AG10803 (cell line): ENCODE measurements around the gene GRID1.
A peak's percentile ranks its signal among the peaks of the same experiment; 100 is the strongest.

Experiments
- DNase-seq: peaks from one replicate; pipeline ENCODE4 v3.0.0; 2010; ENCODE audit warnings: low read depth
- H3K4me3 ChIP-seq: 2 replicates; pipeline ENCODE4 v1.5.1; 2011; ENCODE audit warnings: mild to moderate bottlenecking, low read length, control low read depth
- TF ChIP-seq, protein P1 (sequence below): conservative IDR thresholded peaks from 2 replicates; pipeline ENCODE4 v1.5.1; 2011; ENCODE audit warnings: mild to moderate bottlenecking, low read length, control low read depth, inconsistent platforms

Gene GRID1

DNA sequence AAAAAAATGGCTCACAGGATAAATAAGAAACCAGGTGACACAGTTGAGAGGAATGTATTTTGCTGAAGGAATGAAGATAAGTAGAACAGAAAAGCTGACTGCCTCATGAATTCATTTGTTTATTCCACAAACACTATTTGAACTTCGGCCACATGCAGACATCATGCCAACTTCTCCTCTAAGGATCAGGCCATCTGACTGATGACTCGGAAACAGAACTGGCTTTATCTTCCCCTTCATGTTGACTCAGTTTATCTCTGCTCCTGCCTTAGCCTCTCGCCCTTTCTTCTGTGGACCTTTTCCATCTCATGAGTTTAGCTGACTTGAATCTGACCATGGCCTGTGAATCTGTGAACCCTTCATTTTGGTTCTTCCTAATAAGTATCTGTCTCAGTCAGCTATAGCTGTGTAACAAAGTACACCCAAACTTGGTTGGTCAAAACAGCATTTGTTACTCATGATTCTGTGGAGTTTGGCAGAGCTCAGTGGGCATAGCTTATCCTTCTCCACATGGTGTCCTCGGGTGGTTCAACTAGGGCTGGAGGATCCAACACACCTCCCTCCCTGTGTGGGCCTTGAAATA is 44.0 kb upstream of the GRID1 start:
- TF ChIP-seq, protein P1, sequence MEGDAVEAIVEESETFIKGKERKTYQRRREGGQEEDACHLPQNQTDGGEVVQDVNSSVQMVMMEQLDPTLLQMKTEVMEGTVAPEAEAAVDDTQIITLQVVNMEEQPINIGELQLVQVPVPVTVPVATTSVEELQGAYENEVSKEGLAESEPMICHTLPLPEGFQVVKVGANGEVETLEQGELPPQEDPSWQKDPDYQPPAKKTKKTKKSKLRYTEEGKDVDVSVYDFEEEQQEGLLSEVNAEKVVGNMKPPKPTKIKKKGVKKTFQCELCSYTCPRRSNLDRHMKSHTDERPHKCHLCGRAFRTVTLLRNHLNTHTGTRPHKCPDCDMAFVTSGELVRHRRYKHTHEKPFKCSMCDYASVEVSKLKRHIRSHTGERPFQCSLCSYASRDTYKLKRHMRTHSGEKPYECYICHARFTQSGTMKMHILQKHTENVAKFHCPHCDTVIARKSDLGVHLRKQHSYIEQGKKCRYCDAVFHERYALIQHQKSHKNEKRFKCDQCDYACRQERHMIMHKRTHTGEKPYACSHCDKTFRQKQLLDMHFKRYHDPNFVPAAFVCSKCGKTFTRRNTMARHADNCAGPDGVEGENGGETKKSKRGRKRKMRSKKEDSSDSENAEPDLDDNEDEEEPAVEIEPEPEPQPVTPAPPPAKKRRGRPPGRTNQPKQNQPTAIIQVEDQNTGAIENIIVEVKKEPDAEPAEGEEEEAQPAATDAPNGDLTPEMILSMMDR, result no peak
- peak; percentile 63 for DNase-seq
- no peak overlapping the region for H3K4me3 ChIP-seq

DNA sequence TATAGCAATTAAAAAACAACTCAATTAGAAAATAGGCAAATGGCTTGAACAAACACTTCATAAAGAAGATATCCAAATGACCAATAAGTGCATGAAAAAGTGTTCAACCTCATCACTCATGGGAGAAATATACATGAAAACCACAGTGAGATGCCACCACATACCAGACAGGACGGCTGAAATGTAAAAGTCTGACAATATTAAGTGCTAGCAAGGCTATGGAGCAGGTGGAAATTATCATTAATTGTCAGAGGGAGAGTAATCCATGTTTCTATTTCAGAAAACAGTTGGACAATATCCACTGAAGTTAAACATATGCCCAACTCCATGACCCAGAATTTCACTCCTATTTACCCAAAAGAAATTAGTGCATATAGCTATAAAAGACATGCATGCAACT is 42.6 kb upstream of the GRID1 start:
- no peak overlapping the region for H3K4me3 ChIP-seq
- no peak for DNase-seq
- TF ChIP-seq, protein P1, result no peak

DNA sequence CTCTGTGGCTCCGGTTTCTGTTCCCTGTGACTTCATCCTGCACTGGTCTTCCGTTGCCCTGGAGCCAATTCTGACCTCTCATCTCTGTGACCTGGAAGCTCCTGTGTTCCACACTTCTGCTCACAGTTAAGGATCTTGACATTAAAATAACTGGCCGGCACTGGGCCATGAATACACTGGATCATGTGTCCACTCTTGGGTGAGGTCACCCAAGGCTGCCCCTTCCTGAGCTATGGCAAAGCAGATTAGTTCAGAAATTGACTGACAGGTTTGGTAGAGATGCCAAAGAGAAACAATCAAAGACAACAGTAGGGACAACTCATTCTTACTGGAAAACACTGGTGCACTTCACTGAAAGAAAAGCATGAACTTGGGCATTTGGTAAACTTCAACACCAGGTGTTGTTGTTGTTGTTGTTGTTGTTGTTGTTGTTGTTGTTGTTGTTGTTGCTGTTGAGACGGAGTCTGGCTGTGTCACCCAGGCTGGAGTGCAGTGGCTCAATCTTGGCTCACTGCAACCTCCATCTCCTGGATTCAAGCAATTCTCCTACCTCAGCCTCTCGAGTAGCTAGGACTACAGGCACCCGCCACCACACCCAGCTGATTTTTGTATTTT is 36.7 kb upstream of the GRID1 start:
- TF ChIP-seq, protein P1, result no peak
- no peak for DNase-seq
- no peak overlapping the region for H3K4me3 ChIP-seq

DNA sequence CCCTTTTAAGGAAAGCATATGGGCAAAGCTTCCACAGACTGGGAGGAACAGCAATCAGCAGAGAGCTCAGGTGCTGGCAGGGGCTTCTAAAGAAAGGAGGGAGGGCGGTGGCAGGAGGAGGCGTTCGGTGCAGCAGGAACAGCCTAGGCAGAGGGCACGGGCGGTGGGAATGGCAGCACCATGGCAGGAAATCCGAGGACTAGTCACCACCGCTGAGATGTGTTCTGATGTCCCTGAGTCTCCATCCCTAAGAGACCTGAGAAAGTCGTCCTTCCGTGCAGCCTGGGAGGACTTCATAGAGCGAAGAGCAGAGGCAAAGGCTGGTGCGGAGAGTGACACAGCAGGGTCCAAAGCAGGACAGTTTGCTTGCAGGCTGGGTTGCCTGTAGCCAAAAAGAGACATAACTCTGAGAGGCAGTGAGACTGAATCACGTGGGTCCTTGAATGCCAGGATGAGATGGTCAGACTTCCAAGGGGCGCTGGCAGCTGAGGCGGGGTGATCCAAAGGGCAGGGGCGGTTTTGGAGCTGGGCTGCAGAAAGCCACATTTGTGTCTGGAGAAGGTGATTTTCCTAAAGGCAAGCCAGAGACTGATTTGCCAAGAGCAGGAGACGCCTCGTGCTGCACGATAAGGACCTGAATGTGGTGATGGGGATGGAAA is 35.8 kb upstream of the GRID1 start:
- peak overlapping the region; percentile 12; the same call in 1 of the 2 replicates for H3K4me3 ChIP-seq
- TF ChIP-seq, protein P1, result no peak

DNA sequence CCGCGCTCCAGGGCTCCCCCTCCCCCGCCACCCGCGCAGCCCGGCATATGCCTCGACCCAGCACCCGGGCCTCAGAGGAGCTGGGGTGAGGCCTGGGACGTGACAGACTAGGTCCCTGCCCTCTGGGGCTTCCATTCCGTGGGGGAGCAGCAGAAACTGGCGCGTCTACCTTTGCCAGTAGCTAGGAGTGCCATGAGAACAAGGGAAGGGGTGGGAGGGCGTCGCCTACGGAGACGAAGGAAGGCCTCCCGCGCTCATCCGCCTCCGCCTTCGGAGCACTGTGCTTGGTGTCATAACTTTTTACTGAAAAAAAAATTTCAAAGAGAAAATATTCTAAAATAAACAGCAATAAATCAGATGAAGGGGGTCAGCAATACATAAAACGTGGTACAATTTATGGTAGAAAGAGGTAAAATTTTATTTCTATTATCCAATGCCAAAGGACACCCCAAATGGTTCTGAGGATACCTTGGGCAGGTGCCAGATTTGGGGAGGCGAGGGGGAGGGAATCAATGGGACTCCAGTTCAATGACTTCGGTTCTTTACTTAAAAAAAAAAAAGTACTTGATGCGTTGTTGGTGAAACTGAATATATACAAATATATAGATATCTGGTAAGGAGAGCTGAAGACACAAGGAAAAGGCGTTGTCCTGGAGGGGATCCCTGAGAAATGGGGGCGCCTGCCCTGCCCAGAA is 35.1 kb upstream of the GRID1 start:
- H3K4me3 ChIP-seq, result peak overlapping the region; percentile 71
- TF ChIP-seq, protein P1, result no peak
- DNase-seq, result no peak

More for the DNA sequence above, 35.8 kb upstream of the GRID1 start:
- peak; percentile 46 for DNase-seq

DNA sequence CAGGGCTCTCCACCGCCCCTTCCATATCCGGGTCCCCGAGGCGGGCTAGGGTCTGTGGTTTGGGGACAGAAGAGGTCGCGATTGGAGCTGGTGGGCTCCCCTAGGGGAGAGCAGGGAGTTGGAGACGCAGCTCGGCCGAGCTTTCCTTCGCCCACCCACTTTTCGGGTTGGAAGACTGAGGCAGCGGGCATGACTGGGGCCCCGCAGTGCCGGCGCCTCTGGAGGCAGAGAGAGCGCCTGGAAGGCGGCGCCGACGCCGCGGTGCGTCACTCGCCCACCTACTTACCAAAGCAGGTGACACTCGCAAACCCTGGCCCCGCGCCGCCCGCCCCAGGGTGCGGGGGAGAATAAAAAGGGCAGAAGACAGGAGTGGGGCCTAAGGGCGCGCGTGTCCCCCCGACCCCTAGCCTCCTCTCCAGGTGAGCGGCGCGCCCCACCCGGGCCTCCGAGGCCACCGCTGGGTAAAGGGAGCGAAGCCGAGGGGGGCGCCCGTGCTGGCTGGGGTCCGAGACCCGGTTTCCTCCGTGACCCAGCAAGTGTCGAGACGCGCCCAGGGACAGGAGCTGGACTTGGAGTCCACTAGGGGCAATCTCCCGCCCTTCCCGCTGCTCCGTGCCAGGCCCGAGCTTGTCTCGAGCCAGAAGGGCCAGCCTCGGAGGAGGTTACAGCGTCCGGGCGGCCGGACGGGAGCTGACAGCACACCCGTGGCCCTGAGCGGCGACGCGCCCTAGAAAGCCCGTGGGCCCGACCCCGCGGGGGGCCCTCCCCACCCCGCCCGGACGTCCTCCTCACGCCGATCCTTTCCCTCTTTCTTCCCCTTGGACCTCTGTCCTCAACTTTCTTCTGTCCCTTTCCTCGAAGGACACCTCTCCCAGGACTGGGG is 34.4 kb upstream of the GRID1 start:
- DNase-seq, result peak; percentile 52
- H3K4me3 ChIP-seq, result peak overlapping the region; percentile 71
- TF ChIP-seq, protein P1, result peak; percentile 29
